ENCODE measurements around the gene PITPNC1. TPM values are rescaled to one million over a fixed set of nuclear protein-coding genes. Genes with fewer than 3 reads are reported as not detected.

The PITPNC1 gene
- total and polyA plus RNA-seq, 2 of the 13 experiments (the other 11 are each of a cell fraction or from before 2014, with no cell fraction given), result 4.1 to 5.7 TPM

GRCh38 chr17:67557052-67557845 is 180.2 kb downstream of the PITPNC1 start:
- no peaks in the 10 kb centered on the region for H3K36me3 ChIP-seq (replicated peaks in 1 of 2; ENCODE audit: control insufficient read depth in 1 of 2, insufficient read depth in 2 of 2, low read length in 2 of 2)
- no peak overlapping the region for H3K4me3 ChIP-seq (replicated peaks in 1 of 3; ENCODE audit: insufficient read depth in 1 of 3, low read depth in 2 of 3, low read length in 3 of 3)
- CTCF ChIA-PET (ENCODE audit: low intra/inter-chr PET ratio, low total read pairs), result no interaction called here
- intact Hi-C loops (cut with micrococcal nuclease; ENCODE audit: unreplicated experiment), result no loop called here
- H3K27ac ChIP-seq (ENCODE audit: extremely low read length, insufficient read depth, low read length), result no peak overlapping the region
- POLR2A ChIA-PET, result no interaction called here
- BruUV-seq (replicated peaks), result no TSS peak
- no peaks in the 10 kb centered on the region for H4K20me1 ChIP-seq (ENCODE audit: insufficient read depth, low read length)
- 68% methylated on average over 11 of the region's 11 CpGs for WGBS (ENCODE audit: low lambda C conversion rate)
- in situ Hi-C loops (cut with HindIII; ENCODE audit: extremely low pct_ligation_motif_present, low pct_unique_long_range_greater_than_20kb), result no loop called here
- no peak for FAIRE-seq
- no peak overlapping the region for H3K9ac ChIP-seq (ENCODE audit: insufficient read depth, low read depth, low read length)
- DNase-seq (ENCODE audit: low spot score), result no peak
- TF ChIP-seq ZNF501 (CRISPR knock-in tag; IDR thresholded peaks at IDR 0.05) (no peak), ZC3H4 (CRISPR knock-in tag; IDR thresholded peaks at IDR 0.05; ENCODE audit: borderline replicate concordance) (no peak), ZNF264 (CRISPR knock-in tag; IDR thresholded peaks at IDR 0.05) (peak; percentile 97)
- no peak for ATAC-seq
- H3K4me2 ChIP-seq (ENCODE audit: low read depth, low read length), result no peak overlapping the region
- peaks cover 13% of the 10 kb centered on the region for H3K4me1 ChIP-seq (ENCODE audit: insufficient read depth, low read length)
- H3K79me2 ChIP-seq (ENCODE audit: insufficient read depth, low read length), result no peaks in the 10 kb centered on the region
- no peak overlapping the region for H2AFZ ChIP-seq (ENCODE audit: low read length)
- H3K27me3 ChIP-seq (ENCODE audit: control insufficient read depth in 1 of 2, insufficient read depth in 2 of 2, low read length in 2 of 2), result no peaks in the 10 kb centered on the region
- no peaks in the 10 kb centered on the region for H3K9me3 ChIP-seq (ENCODE audit: low read length)

DNA sequence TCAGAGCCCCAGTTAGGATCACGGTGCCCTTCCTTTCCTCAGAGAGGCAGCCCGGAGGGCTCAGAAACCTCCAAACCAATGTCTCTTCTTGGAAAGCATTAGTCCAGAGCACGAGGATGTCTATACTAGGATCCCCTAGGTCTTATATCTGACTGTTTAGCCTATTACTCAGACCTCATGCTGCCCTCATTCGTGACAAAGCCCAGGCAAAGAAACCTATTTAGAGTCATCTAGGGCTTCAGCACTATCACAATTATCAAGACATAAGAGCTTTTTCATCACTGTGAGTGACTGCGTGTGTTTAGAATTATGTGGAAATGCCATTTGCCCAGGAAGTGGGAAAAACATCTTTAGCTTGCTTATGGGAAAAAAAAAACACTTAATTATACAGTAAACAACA is 180.8 kb downstream of the PITPNC1 start:
- no TSS peak for BruUV-seq (replicated peaks)
- no peaks in the 10 kb centered on the region for H3K27me3 ChIP-seq (ENCODE audit: control insufficient read depth in 1 of 2, insufficient read depth in 2 of 2, low read length in 2 of 2)
- TF ChIP-seq ZNF775 (CRISPR knock-in tag; IDR thresholded peaks at IDR 0.05; ENCODE audit: borderline replicate concordance) (no peak), FOXP1 (IDR thresholded peaks at IDR 0.05) (no peak), FOXP1 (CRISPR knock-in tag; IDR thresholded peaks at IDR 0.05) (no peak), ZNF891 (CRISPR knock-in tag; IDR thresholded peaks at IDR 0.05) (no peak), SMAD1 (CRISPR knock-in tag; IDR thresholded peaks at IDR 0.05; ENCODE audit: borderline replicate concordance, low read depth) (no peak), AGO2 (optimal IDR thresholded peaks at IDR 0.05; ENCODE audit: low read depth, low read length) (no peak), ZNF841 (CRISPR knock-in tag; IDR thresholded peaks at IDR 0.05; ENCODE audit: borderline replicate concordance) (no peak), CAMTA2 (CRISPR knock-in tag; IDR thresholded peaks at IDR 0.05; ENCODE audit: borderline replicate concordance) (no peak)
- in situ Hi-C loops (cut with HindIII; ENCODE audit: extremely low pct_ligation_motif_present, low pct_unique_long_range_greater_than_20kb) (no loop called here), intact Hi-C loops (cut with micrococcal nuclease; ENCODE audit: unreplicated experiment) (no loop called here)
- no peaks in the 10 kb centered on the region for H3K36me3 ChIP-seq (replicated peaks in 1 of 2; ENCODE audit: control insufficient read depth in 1 of 2, insufficient read depth in 2 of 2, low read length in 2 of 2)
- H2AFZ ChIP-seq (ENCODE audit: low read length), result no peak overlapping the region
- ATAC-seq (no peak), DNase-seq (ENCODE audit: low spot score) (no peak), FAIRE-seq (no peak)
- H3K4me3 ChIP-seq (replicated peaks in 1 of 3; ENCODE audit: insufficient read depth in 1 of 3, low read depth in 2 of 3, low read length in 3 of 3), result no peak overlapping the region
- no peaks in the 10 kb centered on the region for H3K79me2 ChIP-seq (ENCODE audit: insufficient read depth, low read length)
- 53% methylated on average over 5 of the region's 5 CpGs for WGBS (ENCODE audit: low lambda C conversion rate)
- no peak overlapping the region for H3K27ac ChIP-seq (ENCODE audit: extremely low read length, insufficient read depth, low read length)
- peaks cover 13% of the 10 kb centered on the region for H3K4me1 ChIP-seq (ENCODE audit: insufficient read depth, low read length)
- H3K9ac ChIP-seq (ENCODE audit: insufficient read depth, low read depth, low read length), result no peak overlapping the region
- ChIA-PET CTCF (ENCODE audit: low intra/inter-chr PET ratio, low total read pairs) (no interaction called here), POLR2A (no interaction called here)
- H4K20me1 ChIP-seq (ENCODE audit: insufficient read depth, low read length), result no peaks in the 10 kb centered on the region
- H3K4me2 ChIP-seq (ENCODE audit: low read depth, low read length), result no peak overlapping the region
- no peaks in the 10 kb centered on the region for H3K9me3 ChIP-seq (ENCODE audit: low read length)
